HG02870 (cell line): ENCODE results near the gene ABI2.
"Not testable (repeated sequence)": the region's sequence is repeated elsewhere in the genome, so short reads cannot be mapped to it uniquely, and the experiment has no call there.

Experiments used
- ATAC-seq: cut with Tn5 transposase; IDR thresholded peaks from one replicate; pipeline ENCODE4 v1.9.1; 2021; ENCODE audit warnings: mild to moderate bottlenecking, moderate library complexity; ENCODE audit not compliant: unreplicated experiment

Gene ABI2

GRCh38 chr2:203327901-203328759 lies at the start of gene ABI2:
Gene ABI2, plus strand, starts transcription at chr2:203328394. Its CDS starts 121 bp downstream, at chr2:203328515.
- ATAC-seq: peak; percentile 53

- no peak for ATAC-seq
Observed at GRCh38 chr2:203279288-203279687, 48.9 kb upstream of the ABI2 start.

GRCh38 chr2:203280428-203281064 lies 47.6 kb upstream of the ABI2 start:
- no peak for ATAC-seq

GRCh38 chr2:203282101-203282500 lies 46.1 kb upstream of the ABI2 start:
- ATAC-seq: no peak

- no peak for ATAC-seq
Observed at GRCh38 chr2:203286532-203286931, 41.7 kb upstream of the ABI2 start.

- no peak for ATAC-seq
Observed at GRCh38 chr2:203301667-203302066, 26.5 kb upstream of the ABI2 start.

GRCh38 chr2:203302586-203302985 lies 25.6 kb upstream of the ABI2 start:
- not testable (repeated sequence) for ATAC-seq

GRCh38 chr2:203310688-203311436 lies 17.3 kb upstream of the ABI2 start:
- no peak for ATAC-seq

GRCh38 chr2:203326356-203326755 lies 1.8 kb upstream of the ABI2 start:
- no peak for ATAC-seq

- ATAC-seq: no peak
Observed at GRCh38 chr2:203327582-203327900, 653 bp upstream of the ABI2 start.

GRCh38 chr2:203328760-203329540 lies 756 bp downstream of the ABI2 start:
- ATAC-seq: peak; percentile 61

GRCh38 chr2:203330434-203330833 lies 2.2 kb downstream of the ABI2 start:
- ATAC-seq: no peak

GRCh38 chr2:203338322-203338721 lies 10.1 kb downstream of the ABI2 start:
- no peak for ATAC-seq

- ATAC-seq: no peak
Observed at GRCh38 chr2:203340791-203341487, 12.7 kb downstream of the ABI2 start.

GRCh38 chr2:203341741-203342310 lies 13.6 kb downstream of the ABI2 start:
- no peak for ATAC-seq

- ATAC-seq: not testable (repeated sequence)
Observed at GRCh38 chr2:203342374-203342773, 14.2 kb downstream of the ABI2 start.

- no peak for ATAC-seq
Observed at GRCh38 chr2:203344667-203345066, 16.5 kb downstream of the ABI2 start.

GRCh38 chr2:203346612-203347011 lies 18.4 kb downstream of the ABI2 start:
- no peak for ATAC-seq

GRCh38 chr2:203347375-203347774 lies 19.2 kb downstream of the ABI2 start:
- ATAC-seq: no peak
